KMS-11 (cell line): ENCODE data around the gene GPR150.
A peak's percentile ranks its signal among the peaks of the same experiment; 100 is the strongest.

Experiments used
- H2AFZ ChIP-seq: fragments of 200-600 bp; sonication (generic); 2 replicates; pipeline ENCODE4 v1.6.1; 2016; ENCODE audit warnings: antibody characterized with exemption, mixed run types, low read depth
- H3K27ac ChIP-seq: fragments of 200-600 bp; sonication (generic); 2 replicates; pipeline ENCODE4 v1.6.1; 2016; ENCODE audit warnings: mild to moderate bottlenecking, mixed run types
- H3K27me3 ChIP-seq: fragments of 200-600 bp; sonication (generic); 2 replicates; pipeline ENCODE4 v1.6.1; 2017; ENCODE audit warnings: mild to moderate bottlenecking, low read depth, mixed run types, moderate library complexity; ENCODE audit not compliant: insufficient read depth
- H3K36me3 ChIP-seq: fragments of 200-600 bp; sonication (generic); 2 replicates; pipeline ENCODE4 v1.6.1; 2017; ENCODE audit warnings: mild to moderate bottlenecking, mixed run types; ENCODE audit not compliant: insufficient read depth
- H3K4me1 ChIP-seq: fragments of 200-600 bp; sonication (generic); 2 replicates; pipeline ENCODE4 v1.6.1; 2016; ENCODE audit warnings: mild to moderate bottlenecking, low read depth, mixed run types; ENCODE audit not compliant: poor library complexity, severe bottlenecking
- H3K4me2 ChIP-seq: fragments of 200-600 bp; sonication (generic); 2 replicates; pipeline ENCODE4 v1.7.0; 2016; ENCODE audit warnings: mild to moderate bottlenecking, mixed run types
- H3K4me3 ChIP-seq: fragments of 200-600 bp; sonication (generic); IDR thresholded peaks from 2 replicates; pipeline ENCODE4 v1.6.1; 2017; ENCODE audit warnings: low read depth, low read length, mixed read lengths; ENCODE audit not compliant: insufficient read depth
- H3K79me2 ChIP-seq: fragments of 200-600 bp; sonication (generic); 2 replicates; pipeline ENCODE4 v1.6.1; 2016; ENCODE audit warnings: low read depth, mixed run types; ENCODE audit not compliant: insufficient read depth
- H3K9ac ChIP-seq: fragments of 200-600 bp; sonication (generic); 2 replicates; pipeline ENCODE4 v1.6.1; 2016; ENCODE audit warnings: mild to moderate bottlenecking, mixed run types
- H4K20me1 ChIP-seq: fragments of 200-600 bp; sonication (generic); 2 replicates; pipeline ENCODE4 v1.6.1; 2016; ENCODE audit warnings: mild to moderate bottlenecking, mixed run types; ENCODE audit not compliant: insufficient read depth
- TF ChIP-seq, protein P1 (sequence below): fragments of 200-600 bp; sonication (generic); conservative IDR thresholded peaks from 2 replicates; pipeline ENCODE4 v1.6.1; 2017; ENCODE audit warnings: low read depth, mild to moderate bottlenecking, antibody characterized with exemption, low read length, moderate library complexity, mixed read lengths

GPR150 gene

GRCh38 chr5:95634081-95634480 is 14.2 kb downstream of the GPR150 start:
- no peaks in the 10 kb centered on the region for H3K36me3 ChIP-seq
- H2AFZ ChIP-seq = no peak overlapping the region

GRCh38 chr5:95638632-95639031 is 18.7 kb downstream of the GPR150 start:
- H4K20me1 ChIP-seq = no peaks in the 10 kb centered on the region
- TF ChIP-seq, protein P1, sequence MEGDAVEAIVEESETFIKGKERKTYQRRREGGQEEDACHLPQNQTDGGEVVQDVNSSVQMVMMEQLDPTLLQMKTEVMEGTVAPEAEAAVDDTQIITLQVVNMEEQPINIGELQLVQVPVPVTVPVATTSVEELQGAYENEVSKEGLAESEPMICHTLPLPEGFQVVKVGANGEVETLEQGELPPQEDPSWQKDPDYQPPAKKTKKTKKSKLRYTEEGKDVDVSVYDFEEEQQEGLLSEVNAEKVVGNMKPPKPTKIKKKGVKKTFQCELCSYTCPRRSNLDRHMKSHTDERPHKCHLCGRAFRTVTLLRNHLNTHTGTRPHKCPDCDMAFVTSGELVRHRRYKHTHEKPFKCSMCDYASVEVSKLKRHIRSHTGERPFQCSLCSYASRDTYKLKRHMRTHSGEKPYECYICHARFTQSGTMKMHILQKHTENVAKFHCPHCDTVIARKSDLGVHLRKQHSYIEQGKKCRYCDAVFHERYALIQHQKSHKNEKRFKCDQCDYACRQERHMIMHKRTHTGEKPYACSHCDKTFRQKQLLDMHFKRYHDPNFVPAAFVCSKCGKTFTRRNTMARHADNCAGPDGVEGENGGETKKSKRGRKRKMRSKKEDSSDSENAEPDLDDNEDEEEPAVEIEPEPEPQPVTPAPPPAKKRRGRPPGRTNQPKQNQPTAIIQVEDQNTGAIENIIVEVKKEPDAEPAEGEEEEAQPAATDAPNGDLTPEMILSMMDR = no peak
- peak overlapping the region; percentile 67 for H3K4me2 ChIP-seq
- peak overlapping the region; percentile 62 for H2AFZ ChIP-seq
- no peak overlapping the region for H3K27ac ChIP-seq
- H3K36me3 ChIP-seq = no peaks in the 10 kb centered on the region
- peaks cover 11% of the 10 kb centered on the region for H3K4me1 ChIP-seq
- H3K4me3 ChIP-seq = no peak overlapping the region
- no peaks in the 10 kb centered on the region for H3K79me2 ChIP-seq
- H3K27me3 ChIP-seq = no peaks in the 10 kb centered on the region
- no peak overlapping the region; the same call in 1 of the 2 replicates for H3K9ac ChIP-seq

More at GRCh38 chr5:95634081-95634480, 14.2 kb downstream of the GPR150 start:
- H3K27ac ChIP-seq = no peak overlapping the region
- H3K4me1 ChIP-seq = peaks cover 10% of the 10 kb centered on the region
- TF ChIP-seq, protein P1 = no peak
- no peak overlapping the region for H3K4me2 ChIP-seq
- H3K4me3 ChIP-seq = no peak overlapping the region
- no peaks in the 10 kb centered on the region for H3K79me2 ChIP-seq
- no peaks in the 10 kb centered on the region for H3K27me3 ChIP-seq
- H3K9ac ChIP-seq = no peak overlapping the region
- no peaks in the 10 kb centered on the region for H4K20me1 ChIP-seq

DNA sequence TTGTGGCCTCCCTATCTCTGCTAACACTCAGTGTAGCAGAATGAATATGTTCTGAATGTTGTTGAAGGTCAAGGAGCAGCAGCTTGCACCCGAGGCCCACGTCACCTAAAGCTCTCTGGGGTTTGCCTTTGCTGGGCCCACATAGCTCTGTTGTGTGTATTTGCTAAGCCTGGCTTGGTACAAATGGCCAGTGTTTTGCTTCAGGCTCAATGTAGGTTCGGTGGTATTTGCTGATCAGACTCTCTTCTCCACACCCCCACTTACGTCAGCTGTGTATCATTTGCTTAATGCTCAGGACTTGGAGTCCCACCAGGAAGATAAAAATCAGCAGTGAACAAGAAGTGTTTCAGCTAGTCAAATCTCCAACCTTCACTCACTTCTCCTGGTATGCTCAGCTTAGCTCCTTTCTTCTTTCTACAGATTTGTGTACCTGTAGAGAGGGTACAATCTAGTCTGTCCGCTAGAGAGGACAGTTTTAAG is 21.9 kb downstream of the GPR150 start:
- Histone ChIP-seq H3K4me3 (no peak overlapping the region), H2AFZ (no peak overlapping the region), H3K27ac (no peak overlapping the region), H3K9ac (no peak overlapping the region), H3K4me2 (no peak overlapping the region), H3K79me2 (no peaks in the 10 kb centered on the region), H3K27me3 (no peaks in the 10 kb centered on the region), H3K36me3 (no peaks in the 10 kb centered on the region), H3K4me1 (peaks cover 40% of the 10 kb centered on the region), H4K20me1 (no peaks in the 10 kb centered on the region)
- TF ChIP-seq, protein P1 = no peak

DNA sequence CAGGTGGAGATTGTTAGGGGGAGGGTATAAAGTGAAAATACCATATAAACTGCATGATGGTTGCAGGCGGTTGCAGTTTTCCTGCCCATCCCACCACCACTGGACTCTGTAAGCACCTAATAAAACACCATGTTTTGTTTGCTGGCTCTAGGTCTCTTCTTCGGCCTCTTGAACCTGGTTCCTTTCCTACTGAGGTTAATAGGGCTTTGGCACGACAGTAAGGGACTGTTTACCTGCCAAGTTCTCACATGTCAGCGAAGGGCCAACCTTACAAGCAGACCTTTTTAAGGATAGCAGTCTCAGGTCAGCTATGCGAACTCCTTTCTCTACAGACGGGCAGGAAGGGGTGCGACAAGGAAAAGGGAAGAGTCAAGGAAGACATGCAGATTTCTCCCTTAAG is 23.3 kb downstream of the GPR150 start:
- H4K20me1 ChIP-seq = no peaks in the 10 kb centered on the region
- H3K79me2 ChIP-seq = no peaks in the 10 kb centered on the region
- H3K9ac ChIP-seq = no peak overlapping the region
- no peak overlapping the region for H3K4me3 ChIP-seq
- H2AFZ ChIP-seq = no peak overlapping the region
- H3K36me3 ChIP-seq = no peaks in the 10 kb centered on the region
- peaks cover 47% of the 10 kb centered on the region for H3K4me1 ChIP-seq
- no peak overlapping the region for H3K27ac ChIP-seq
- H3K4me2 ChIP-seq = no peak overlapping the region
- no peaks in the 10 kb centered on the region for H3K27me3 ChIP-seq
- TF ChIP-seq, protein P1 = no peak
